Caco-2 (cell line): ENCODE data around the gene NAA30. TPM values are rescaled to one million over a fixed set of nuclear protein-coding genes. Genes with fewer than 3 reads are reported as not detected.
"Not testable (repeated sequence)": the region's sequence is repeated elsewhere in the genome, so short reads cannot be mapped to it uniquely, and the experiment has no call there.

Experiments
- BruUV-seq: library from RNA; stranded (reverse); fragments of 400-500 nt; replicated peaks from 2 replicates; lab custom pipeline; 2021; lab: Mats Ljungman, UMichigan
- CTCF ChIA-PET: fragments of 300-600 bp; sonication (Branson Sonifier 250); formaldehyde crosslinking; loops from one replicate; lab custom pipeline; 2022; ENCODE audit warnings: antibody characterized with exemption; lab: Charles Lee
- POLR2A ChIA-PET: fragments of 300-600 bp; sonication (Branson Sonifier 250); formaldehyde crosslinking; loops from one replicate; lab custom pipeline; 2022; ENCODE audit warnings: antibody characterized with exemption; lab: Charles Lee
- DNase-seq, 2 experiments: peaks; one replicate each; pipeline versions ENCODE4 v3.0.0 to v3.0.0-alpha.2; 2020 to 2022
- H3K27me3 ChIP-seq: replicated peaks from 2 replicates; pipeline ENCODE4 v1.6.0; 2011; ENCODE audit warnings: low read length; ENCODE audit not compliant: control insufficient read depth, insufficient read depth
- H3K36me3 ChIP-seq: 2 replicates; pipeline ENCODE4 v1.5.1; 2011; ENCODE audit warnings: low read length; ENCODE audit not compliant: control insufficient read depth, insufficient read depth
- H3K4me1 ChIP-seq: fragments of 250-450 bp; sonication (Bioruptor Pico); 2 replicates; pipeline ENCODE4 v1.5.1; 2020; ENCODE audit warnings: mild to moderate bottlenecking
- H3K4me3 ChIP-seq: 2 replicates; pipeline ENCODE4 v1.5.1; 2011; ENCODE audit warnings: low read depth, mild to moderate bottlenecking, control low read depth, low read length
- H3K9me3 ChIP-seq: fragments of 250-450 bp; sonication (Bioruptor Pico); 2 replicates; pipeline ENCODE4 v1.5.1; 2020; ENCODE audit warnings: mild to moderate bottlenecking, moderate library complexity
- H3K27ac Mint-ChIP-seq: one replicate; pipeline ENCODE4 v1.8.0; 2022; ENCODE audit warnings: mixed read lengths; ENCODE audit not compliant: unreplicated experiment
- H3K27me3 Mint-ChIP-seq: one replicate; pipeline ENCODE4 v1.8.0; 2022; ENCODE audit warnings: mixed read lengths; ENCODE audit not compliant: insufficient read depth, unreplicated experiment
- H3K36me3 Mint-ChIP-seq: one replicate; pipeline ENCODE4 v1.8.0; 2022; ENCODE audit warnings: mild to moderate bottlenecking, mixed read lengths; ENCODE audit not compliant: insufficient read depth, unreplicated experiment
- H3K4me1 Mint-ChIP-seq: one replicate; pipeline ENCODE4 v1.8.0; 2022; ENCODE audit warnings: low read depth, mixed read lengths; ENCODE audit not compliant: unreplicated experiment
- H3K4me3 Mint-ChIP-seq: one replicate; pipeline ENCODE4 v1.8.0; 2022; ENCODE audit warnings: mild to moderate bottlenecking, moderate library complexity, mixed read lengths; ENCODE audit not compliant: unreplicated experiment
- H3K9me3 Mint-ChIP-seq: one replicate; pipeline ENCODE4 v1.8.0; 2022; ENCODE audit warnings: mixed read lengths; ENCODE audit not compliant: unreplicated experiment
- intact Hi-C: fragments of 100-400 bp; cut with micrococcal nuclease; formaldehyde crosslinking; loops from one replicate; pipeline ENCODE4 v1.10.0; 2022; ENCODE audit not compliant: unreplicated experiment
- total RNA-seq: library from RNA; stranded (reverse); gene quantifications from 2 replicates; pipeline ENCODE4 v1.2.3, GENCODE V29; 2022
- TF ChIP-seq, protein P1 (sequence below), 2 experiments: fragments of 200-600 bp in 1 of 2; IDR thresholded peaks; 1 replicate in 1 of 2; 2 replicates in 1 of 2; pipeline versions ENCODE4 v1.5.1 to v1.8.0; 2011 to 2022; ENCODE audit warnings: antibody characterized with exemption in 1 of 2, control low read depth in 1 of 2, inconsistent platforms in 1 of 2, low read depth in 1 of 2, low read length in 1 of 2, mild to moderate bottlenecking in 1 of 2, moderate library complexity in 1 of 2; ENCODE audit not compliant: insufficient read depth in 1 of 2, severe bottlenecking in 1 of 2, unreplicated experiment in 1 of 2

NAA30 gene
- total RNA-seq, 1 experiment from 2014 or later, result 23.7 TPM

- TF ChIP-seq, protein P1, sequence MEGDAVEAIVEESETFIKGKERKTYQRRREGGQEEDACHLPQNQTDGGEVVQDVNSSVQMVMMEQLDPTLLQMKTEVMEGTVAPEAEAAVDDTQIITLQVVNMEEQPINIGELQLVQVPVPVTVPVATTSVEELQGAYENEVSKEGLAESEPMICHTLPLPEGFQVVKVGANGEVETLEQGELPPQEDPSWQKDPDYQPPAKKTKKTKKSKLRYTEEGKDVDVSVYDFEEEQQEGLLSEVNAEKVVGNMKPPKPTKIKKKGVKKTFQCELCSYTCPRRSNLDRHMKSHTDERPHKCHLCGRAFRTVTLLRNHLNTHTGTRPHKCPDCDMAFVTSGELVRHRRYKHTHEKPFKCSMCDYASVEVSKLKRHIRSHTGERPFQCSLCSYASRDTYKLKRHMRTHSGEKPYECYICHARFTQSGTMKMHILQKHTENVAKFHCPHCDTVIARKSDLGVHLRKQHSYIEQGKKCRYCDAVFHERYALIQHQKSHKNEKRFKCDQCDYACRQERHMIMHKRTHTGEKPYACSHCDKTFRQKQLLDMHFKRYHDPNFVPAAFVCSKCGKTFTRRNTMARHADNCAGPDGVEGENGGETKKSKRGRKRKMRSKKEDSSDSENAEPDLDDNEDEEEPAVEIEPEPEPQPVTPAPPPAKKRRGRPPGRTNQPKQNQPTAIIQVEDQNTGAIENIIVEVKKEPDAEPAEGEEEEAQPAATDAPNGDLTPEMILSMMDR (IDR thresholded peaks at IDR 0.05; ENCODE audit: insufficient read depth in 1 of 2, low read depth in 1 of 2, low read length in 1 of 2, severe bottlenecking in 1 of 2, unreplicated experiment in 1 of 2), result no peak
Observed at GRCh38 chr14:57362361-57362760, 28.0 kb upstream of the NAA30 start.

GRCh38 chr14:57364659-57365450 is 25.5 kb upstream of the NAA30 start:
- peaks cover 10% of the 10 kb centered on the region for H3K4me1 Mint-ChIP-seq
- no TSS peak for BruUV-seq
- H3K36me3 Mint-ChIP-seq, result no peaks in the 10 kb centered on the region
- Histone ChIP-seq H3K27me3 (no peaks in the 10 kb centered on the region), H3K9me3 (no peaks in the 10 kb centered on the region), H3K4me3 (no peak overlapping the region), H3K36me3 (no peaks in the 10 kb centered on the region), H3K4me1 (peaks cover 25% of the 10 kb centered on the region)
- H3K27me3 Mint-ChIP-seq, result no peaks in the 10 kb centered on the region
- TF ChIP-seq, protein P1 (IDR thresholded peaks at IDR 0.05; ENCODE audit: insufficient read depth in 1 of 2, low read depth in 1 of 2, low read length in 1 of 2, severe bottlenecking in 1 of 2, unreplicated experiment in 1 of 2), result no peak
- no peak overlapping the region for H3K4me3 Mint-ChIP-seq
- DNase-seq, result no peak
- peaks cover 9% of the 10 kb centered on the region for H3K9me3 Mint-ChIP-seq
- CTCF ChIA-PET, result no interaction called here
- intact Hi-C loops, result no loop called here
- no peak overlapping the region for H3K27ac Mint-ChIP-seq
- POLR2A ChIA-PET, result no interaction called here

More at GRCh38 chr14:57362361-57362760, 28.0 kb upstream of the NAA30 start:
- Mint-ChIP-seq H3K27ac (peak overlapping the region; percentile 91), H3K4me1 (peaks cover 10% of the 10 kb centered on the region), H3K36me3 (no peaks in the 10 kb centered on the region), H3K4me3 (no peak overlapping the region), H3K27me3 (no peaks in the 10 kb centered on the region), H3K9me3 (no peaks in the 10 kb centered on the region)
- ChIA-PET POLR2A (no interaction called here), CTCF (no interaction called here)
- Histone ChIP-seq H3K27me3 (no peaks in the 10 kb centered on the region), H3K4me3 (no peak overlapping the region), H3K9me3 (no peaks in the 10 kb centered on the region), H3K36me3 (no peaks in the 10 kb centered on the region), H3K4me1 (peaks cover 28% of the 10 kb centered on the region)
- intact Hi-C loops, result loop anchor here (2.0 kb wide), 1 partner anchor 28 kb away; the partner anchor contains the start of gene NAA30
- no TSS peak for BruUV-seq
- DNase-seq, result peak; percentile 21 to 47

DNA sequence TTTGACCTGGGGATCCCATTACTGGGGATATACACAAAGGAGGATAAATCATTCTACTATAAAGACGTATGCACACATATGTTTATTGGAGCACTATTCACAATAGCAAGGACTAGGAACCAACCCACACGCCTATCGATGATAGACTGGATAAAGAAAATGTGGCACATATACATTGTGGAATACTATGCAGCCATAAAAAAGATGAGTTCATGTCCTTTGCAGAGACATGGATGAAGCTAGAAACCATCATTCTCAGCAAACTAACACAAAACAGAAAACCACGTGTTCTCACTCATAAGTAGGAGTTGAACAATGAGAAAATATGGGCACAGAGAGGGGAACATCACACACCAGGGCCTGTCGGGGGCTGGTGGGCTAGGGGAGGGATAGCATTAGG is 20.2 kb upstream of the NAA30 start:
- H3K9me3 ChIP-seq, POLR2A ChIA-PET, H3K9me3 Mint-ChIP-seq, intact Hi-C loops, DNase-seq, BruUV-seq, H3K4me1 Mint-ChIP-seq, H3K4me1 ChIP-seq, H3K36me3 ChIP-seq, H3K36me3 Mint-ChIP-seq, H3K27ac Mint-ChIP-seq, CTCF ChIA-PET, H3K4me3 ChIP-seq, H3K27me3 Mint-ChIP-seq, H3K27me3 ChIP-seq, H3K4me3 Mint-ChIP-seq: not testable (repeated sequence)
